ENCODE data around the gene KRTAP9-9.
"Not testable (repeated sequence)": the region's sequence is repeated elsewhere in the genome, so short reads cannot be mapped to it uniquely, and the experiment has no call there.

Gene KRTAP9-9

GRCh38 chr17:41271858-41272257 lies 16.7 kb downstream of the KRTAP9-9 start:
- no peak overlapping the region for H3K4me3 ChIP-seq (ENCODE audit: low read length)
- no peaks in the 10 kb centered on the region for H3K4me1 ChIP-seq (ENCODE audit: control insufficient read depth, low read depth, low read length)
- H3K9me3 ChIP-seq (ENCODE audit: control insufficient read depth, low read depth, low read length) = no peaks in the 10 kb centered on the region
- H3K27me3 ChIP-seq (ENCODE audit: control insufficient read depth, insufficient read depth, low read length) = no peaks in the 10 kb centered on the region
- H3K9ac ChIP-seq (ENCODE audit: low read length) = no peak overlapping the region
- no peaks in the 10 kb centered on the region for H3K36me3 ChIP-seq (ENCODE audit: control insufficient read depth, low read depth, low read length)
- no peak overlapping the region for H3K27ac ChIP-seq (ENCODE audit: low read length)

- not testable (repeated sequence) for H3K4me3 ChIP-seq (ENCODE audit: low read length); H3K27me3 ChIP-seq (ENCODE audit: control insufficient read depth, insufficient read depth, low read length); H3K4me1 ChIP-seq (ENCODE audit: control insufficient read depth, low read depth, low read length); H3K9me3 ChIP-seq (ENCODE audit: control insufficient read depth, low read depth, low read length); H3K27ac ChIP-seq (ENCODE audit: low read length); H3K9ac ChIP-seq (ENCODE audit: low read length); H3K36me3 ChIP-seq (ENCODE audit: control insufficient read depth, low read depth, low read length)
Measured at GRCh38 chr17:41275648-41276190, 20.5 kb downstream of the KRTAP9-9 start, which contains the start of gene KRTAP9-7. TSS of gene KRTAP9-7 (plus strand) at chr17:41275698. CDS start at chr17:41275698, 0 bp downstream.

- H3K36me3 ChIP-seq (ENCODE audit: control insufficient read depth, low read depth, low read length) = no peaks in the 10 kb centered on the region
- no peaks in the 10 kb centered on the region for H3K9me3 ChIP-seq (ENCODE audit: control insufficient read depth, low read depth, low read length)
- H3K9ac ChIP-seq (ENCODE audit: low read length) = no peak overlapping the region
- H3K4me1 ChIP-seq (ENCODE audit: control insufficient read depth, low read depth, low read length) = no peaks in the 10 kb centered on the region
- no peaks in the 10 kb centered on the region for H3K27me3 ChIP-seq (ENCODE audit: control insufficient read depth, insufficient read depth, low read length)
- no peak overlapping the region for H3K27ac ChIP-seq (ENCODE audit: low read length)
- H3K4me3 ChIP-seq (ENCODE audit: low read length) = no peak overlapping the region
Measured at GRCh38 chr17:41278176-41278955, 23.2 kb downstream of the KRTAP9-9 start.

- H3K36me3 ChIP-seq (ENCODE audit: control insufficient read depth, low read depth, low read length) = no peaks in the 10 kb centered on the region
- no peak overlapping the region for H3K27ac ChIP-seq (ENCODE audit: low read length)
- H3K4me1 ChIP-seq (ENCODE audit: control insufficient read depth, low read depth, low read length) = peaks cover 7% of the 10 kb centered on the region
- no peak overlapping the region for H3K4me3 ChIP-seq (ENCODE audit: low read length)
- no peaks in the 10 kb centered on the region for H3K27me3 ChIP-seq (ENCODE audit: control insufficient read depth, insufficient read depth, low read length)
- H3K9me3 ChIP-seq (ENCODE audit: control insufficient read depth, low read depth, low read length) = no peaks in the 10 kb centered on the region
- H3K9ac ChIP-seq (ENCODE audit: low read length) = no peak overlapping the region
Measured at GRCh38 chr17:41284043-41284442, 28.9 kb downstream of the KRTAP9-9 start.

- Histone ChIP-seq H3K27ac (ENCODE audit: low read length) (no peak overlapping the region), H3K36me3 (ENCODE audit: control insufficient read depth, low read depth, low read length) (no peaks in the 10 kb centered on the region), H3K4me1 (ENCODE audit: control insufficient read depth, low read depth, low read length) (peaks cover 7% of the 10 kb centered on the region), H3K4me3 (ENCODE audit: low read length) (no peak overlapping the region), H3K9me3 (ENCODE audit: control insufficient read depth, low read depth, low read length) (no peaks in the 10 kb centered on the region), H3K9ac (ENCODE audit: low read length) (no peak overlapping the region), H3K27me3 (ENCODE audit: control insufficient read depth, insufficient read depth, low read length) (no peaks in the 10 kb centered on the region)
Measured at GRCh38 chr17:41284546-41284945, 29.4 kb downstream of the KRTAP9-9 start.

GRCh38 chr17:41287050-41287449 lies 31.9 kb downstream of the KRTAP9-9 start:
- H3K27me3 ChIP-seq (ENCODE audit: control insufficient read depth, insufficient read depth, low read length) = no peaks in the 10 kb centered on the region
- H3K27ac ChIP-seq (ENCODE audit: low read length) = no peak overlapping the region
- H3K9ac ChIP-seq (ENCODE audit: low read length) = no peak overlapping the region
- no peak overlapping the region for H3K4me3 ChIP-seq (ENCODE audit: low read length)
- no peaks in the 10 kb centered on the region for H3K9me3 ChIP-seq (ENCODE audit: control insufficient read depth, low read depth, low read length)
- no peaks in the 10 kb centered on the region for H3K36me3 ChIP-seq (ENCODE audit: control insufficient read depth, low read depth, low read length)
- H3K4me1 ChIP-seq (ENCODE audit: control insufficient read depth, low read depth, low read length) = peaks cover 7% of the 10 kb centered on the region

GRCh38 chr17:41294016-41294415 lies 38.8 kb downstream of the KRTAP9-9 start:
- H3K9ac ChIP-seq (ENCODE audit: low read length) = no peak overlapping the region
- no peaks in the 10 kb centered on the region for H3K27me3 ChIP-seq (ENCODE audit: control insufficient read depth, insufficient read depth, low read length)
- H3K4me3 ChIP-seq (ENCODE audit: low read length) = no peak overlapping the region
- H3K36me3 ChIP-seq (ENCODE audit: control insufficient read depth, low read depth, low read length) = no peaks in the 10 kb centered on the region
- no peaks in the 10 kb centered on the region for H3K4me1 ChIP-seq (ENCODE audit: control insufficient read depth, low read depth, low read length)
- no peaks in the 10 kb centered on the region for H3K9me3 ChIP-seq (ENCODE audit: control insufficient read depth, low read depth, low read length)
- no peak overlapping the region for H3K27ac ChIP-seq (ENCODE audit: low read length)

GRCh38 chr17:41296846-41297245 lies 41.7 kb downstream of the KRTAP9-9 start:
- no peak overlapping the region for H3K27ac ChIP-seq (ENCODE audit: low read length)
- H3K4me1 ChIP-seq (ENCODE audit: control insufficient read depth, low read depth, low read length) = no peaks in the 10 kb centered on the region
- no peaks in the 10 kb centered on the region for H3K27me3 ChIP-seq (ENCODE audit: control insufficient read depth, insufficient read depth, low read length)
- no peaks in the 10 kb centered on the region for H3K36me3 ChIP-seq (ENCODE audit: control insufficient read depth, low read depth, low read length)
- H3K9ac ChIP-seq (ENCODE audit: low read length) = no peak overlapping the region
- no peaks in the 10 kb centered on the region for H3K9me3 ChIP-seq (ENCODE audit: control insufficient read depth, low read depth, low read length)
- no peak overlapping the region for H3K4me3 ChIP-seq (ENCODE audit: low read length)

- Histone ChIP-seq H3K27ac (ENCODE audit: low read length) (no peak overlapping the region), H3K9me3 (ENCODE audit: control insufficient read depth, low read depth, low read length) (no peaks in the 10 kb centered on the region), H3K9ac (ENCODE audit: low read length) (no peak overlapping the region)
Measured at GRCh38 chr17:41298458-41299135, 43.4 kb downstream of the KRTAP9-9 start.

GRCh38 chr17:41301204-41301790 lies 46.1 kb downstream of the KRTAP9-9 start:
- Histone ChIP-seq H3K27ac (ENCODE audit: low read length) (no peak overlapping the region), H3K36me3 (ENCODE audit: control insufficient read depth, low read depth, low read length) (no peaks in the 10 kb centered on the region), H3K27me3 (ENCODE audit: control insufficient read depth, insufficient read depth, low read length) (no peaks in the 10 kb centered on the region), H3K9me3 (ENCODE audit: control insufficient read depth, low read depth, low read length) (no peaks in the 10 kb centered on the region), H3K4me3 (ENCODE audit: low read length) (no peak overlapping the region), H3K9ac (ENCODE audit: low read length) (no peak overlapping the region), H3K4me1 (ENCODE audit: control insufficient read depth, low read depth, low read length) (no peaks in the 10 kb centered on the region)

More at GRCh38 chr17:41298458-41299135, 43.4 kb downstream of the KRTAP9-9 start:
- Histone ChIP-seq H3K27me3 (ENCODE audit: control insufficient read depth, insufficient read depth, low read length) (no peaks in the 10 kb centered on the region), H3K4me1 (ENCODE audit: control insufficient read depth, low read depth, low read length) (no peaks in the 10 kb centered on the region), H3K4me3 (ENCODE audit: low read length) (no peak overlapping the region), H3K36me3 (ENCODE audit: control insufficient read depth, low read depth, low read length) (no peaks in the 10 kb centered on the region)

Measured in iPS-18a (cell line).